ENCODE measurements around the gene FEN1. TPM values are rescaled to one million over a fixed set of nuclear protein-coding genes. Genes with fewer than 3 reads are reported as not detected.

FEN1 gene
- total RNA-seq, 2 donors from 2014 or later: 7.7 to 13.3 TPM

GRCh38 chr11:61783717-61784505, 8.8 kb upstream of the FEN1 start:
- DNase-seq: no peak
- ATAC-seq: no peak

GRCh38 chr11:61784506-61784805, 8.3 kb upstream of the FEN1 start:
- no peak for DNase-seq
- intact Hi-C loops (cut with DNase I, micrococcal nuclease): no loop called here
- no peak for ATAC-seq

More at GRCh38 chr11:61783717-61784505, 8.8 kb upstream of the FEN1 start:
- intact Hi-C loops (cut with DNase I, micrococcal nuclease): no loop called here

- intact Hi-C loops (cut with DNase I, micrococcal nuclease): no loop called here
- no peak for ATAC-seq
- DNase-seq: no peak
Observed at GRCh38 chr11:61785837-61786402, 6.8 kb upstream of the FEN1 start.

- no peak for DNase-seq
- no peak for ATAC-seq
- intact Hi-C loops (cut with DNase I, micrococcal nuclease): no loop called here
Observed at GRCh38 chr11:61787928-61788491, 4.7 kb upstream of the FEN1 start.

- ATAC-seq (peak; percentile 57), DNase-seq (peak; percentile 73 to 76)
- intact Hi-C loops (cut with DNase I, micrococcal nuclease): loop anchor here in 1 of 2 donors (10.0 kb wide), 1 partner anchor 173 kb away; the partner anchor contains the start of gene FTH1
Observed at GRCh38 chr11:61791737-61792309, 888 bp upstream of the FEN1 start.

- intact Hi-C loops (cut with DNase I, micrococcal nuclease): loop anchor here in 1 of 2 donors (10.0 kb wide), 1 partner anchor 172 kb away; the partner anchor contains the start of gene FTH1
- DNase-seq: peak in 1 of 2 donors; percentile 28
- peak; percentile 24 for ATAC-seq
Observed at GRCh38 chr11:61793083-61793828, 545 bp downstream of the FEN1 start.

- DNase-seq (no peak), ATAC-seq (no peak)
- intact Hi-C loops (cut with DNase I, micrococcal nuclease): loop anchor here in 1 of 2 donors (10.0 kb wide), 1 partner anchor 171 kb away; the partner anchor contains the start of gene FTH1
Observed at GRCh38 chr11:61793829-61794204, 1.1 kb downstream of the FEN1 start.

- DNase-seq (no peak), ATAC-seq (no peak)
- intact Hi-C loops (cut with DNase I, micrococcal nuclease): loop anchor here in 1 of 2 donors (10.0 kb wide), 1 partner anchor 170 kb away; the partner anchor contains the start of gene FTH1
Observed at GRCh38 chr11:61794579-61794978, 1.9 kb downstream of the FEN1 start.

- intact Hi-C loops (cut with DNase I, micrococcal nuclease): loop anchor here in 1 of 2 donors (5.0 to 10.0 kb wide), 2 partner anchors 102 to 169 kb away; partner anchors contain the start of gene FTH1
- ATAC-seq (no peak), DNase-seq (no peak)
Observed at GRCh38 chr11:61795459-61795858, 2.7 kb downstream of the FEN1 start.

GRCh38 chr11:61795876-61796526, 3.3 kb downstream of the FEN1 start:
- ATAC-seq (no peak), DNase-seq (no peak)
- intact Hi-C loops (cut with DNase I, micrococcal nuclease): loop anchor here in 1 of 2 donors (5.0 to 10.0 kb wide), 2 partner anchors 101 to 169 kb away; partner anchors contain the start of gene FTH1

GRCh38 chr11:61797263-61797944, 4.7 kb downstream of the FEN1 start:
- DNase-seq: peak; percentile 65 to 85
- intact Hi-C loops (cut with DNase I, micrococcal nuclease): loop anchor here in 1 of 2 donors (5.0 to 10.0 kb wide), 2 partner anchors 100 to 167 kb away; partner anchors contain the start of gene FTH1
- peak; percentile 34 for ATAC-seq

- no peak for DNase-seq
- intact Hi-C loops (cut with DNase I, micrococcal nuclease): loop anchor here (5.0 to 10.0 kb wide), 3 partner anchors 95 to 165 kb away; partner anchors contain the start of genes FADS3 (in 1 of the 2) and FTH1 (in 1 of the 2)
- ATAC-seq: no peak
Observed at GRCh38 chr11:61799665-61800284, 7.1 kb downstream of the FEN1 start.

GRCh38 chr11:61800331-61801281, 7.9 kb downstream of the FEN1 start:
- intact Hi-C loops (cut with DNase I, micrococcal nuclease): loop anchor here in 1 of 2 donors (10.0 kb wide), 1 partner anchor 94 kb away; the partner anchor contains the start of gene FADS3
- DNase-seq (no peak), ATAC-seq (no peak)

GRCh38 chr11:61802605-61803004, 9.9 kb downstream of the FEN1 start:
- intact Hi-C loops (cut with DNase I, micrococcal nuclease): loop anchor here in 1 of 2 donors (10.0 kb wide), 1 partner anchor 92 kb away; the partner anchor contains the start of gene FADS3
- DNase-seq: no peak
- ATAC-seq: no peak

GRCh38 chr11:61803889-61804647, 11.4 kb downstream of the FEN1 start:
- intact Hi-C loops (cut with DNase I, micrococcal nuclease): loop anchor here in 1 of 2 donors (10.0 kb wide), 1 partner anchor 91 kb away; the partner anchor contains the start of gene FADS3
- ATAC-seq (no peak), DNase-seq (no peak)
